Measurements from ENCODE around the gene AHCYL2.
A peak's percentile ranks its signal among the peaks of the same experiment; 100 is the strongest.
"Not testable (repeated sequence)": the region's sequence is repeated elsewhere in the genome, so short reads cannot be mapped to it uniquely, and the experiment has no call there.

Gene AHCYL2

GRCh38 chr7:129353104-129353503 lies 128.3 kb downstream of the AHCYL2 start:
- not testable (repeated sequence) for DNase-seq (ENCODE audit: low spot score)

- DNase-seq (ENCODE audit: low spot score) = no peak
Observed at GRCh38 chr7:129354428-129355157, 129.8 kb downstream of the AHCYL2 start.

GRCh38 chr7:129356176-129356575 lies 131.3 kb downstream of the AHCYL2 start:
- no peak for DNase-seq (ENCODE audit: low spot score)

GRCh38 chr7:129359176-129359575 lies 134.3 kb downstream of the AHCYL2 start:
- DNase-seq (ENCODE audit: low spot score) = no peak

GRCh38 chr7:129359638-129360037 lies 134.8 kb downstream of the AHCYL2 start:
- DNase-seq (ENCODE audit: low spot score) = no peak

GRCh38 chr7:129361771-129362170 lies 136.9 kb downstream of the AHCYL2 start:
- no peak for DNase-seq (ENCODE audit: low spot score)

- no peak for DNase-seq (ENCODE audit: low spot score)
Observed at GRCh38 chr7:129362496-129362895, 137.7 kb downstream of the AHCYL2 start.

GRCh38 chr7:129367349-129367699 lies 142.5 kb downstream of the AHCYL2 start:
- no peak for DNase-seq (ENCODE audit: low spot score)

GRCh38 chr7:129367700-129368388 lies 143.0 kb downstream of the AHCYL2 start:
- peak; percentile 56 for DNase-seq (ENCODE audit: low spot score)

- DNase-seq (ENCODE audit: low spot score) = no peak
Observed at GRCh38 chr7:129368389-129368986, 143.7 kb downstream of the AHCYL2 start.

GRCh38 chr7:129369447-129369846 lies 144.6 kb downstream of the AHCYL2 start:
- DNase-seq (ENCODE audit: low spot score) = not testable (repeated sequence)

GRCh38 chr7:129370812-129371211 lies 146.0 kb downstream of the AHCYL2 start:
- no peak for DNase-seq (ENCODE audit: low spot score)

- no peak for DNase-seq (ENCODE audit: low spot score)
Observed at GRCh38 chr7:129371487-129371886, 146.7 kb downstream of the AHCYL2 start.

GRCh38 chr7:129373651-129374428 lies 149.0 kb downstream of the AHCYL2 start:
- DNase-seq (ENCODE audit: low spot score) = no peak

GRCh38 chr7:129375141-129375938 lies 150.5 kb downstream of the AHCYL2 start:
- no peak for DNase-seq (ENCODE audit: low spot score)

GRCh38 chr7:129376076-129376777 lies 151.4 kb downstream of the AHCYL2 start:
- peak; percentile 63 for DNase-seq (ENCODE audit: low spot score)

- DNase-seq (ENCODE audit: low spot score) = peak; percentile 12
Observed at GRCh38 chr7:129376778-129377700, 152.2 kb downstream of the AHCYL2 start.

- no peak for DNase-seq (ENCODE audit: low spot score)
Observed at GRCh38 chr7:129381710-129382484, 157.1 kb downstream of the AHCYL2 start.

GRCh38 chr7:129383542-129384132 lies 158.8 kb downstream of the AHCYL2 start:
- DNase-seq (ENCODE audit: low spot score) = no peak

All from SW480 (cell line).